ENCODE results near the gene FMOD. TPM values are rescaled to one million over a fixed set of nuclear protein-coding genes. Genes with fewer than 3 reads are reported as not detected.

FMOD gene
- total RNA-seq, 1 experiment from 2014 or later: 0.69 TPM

DNA sequence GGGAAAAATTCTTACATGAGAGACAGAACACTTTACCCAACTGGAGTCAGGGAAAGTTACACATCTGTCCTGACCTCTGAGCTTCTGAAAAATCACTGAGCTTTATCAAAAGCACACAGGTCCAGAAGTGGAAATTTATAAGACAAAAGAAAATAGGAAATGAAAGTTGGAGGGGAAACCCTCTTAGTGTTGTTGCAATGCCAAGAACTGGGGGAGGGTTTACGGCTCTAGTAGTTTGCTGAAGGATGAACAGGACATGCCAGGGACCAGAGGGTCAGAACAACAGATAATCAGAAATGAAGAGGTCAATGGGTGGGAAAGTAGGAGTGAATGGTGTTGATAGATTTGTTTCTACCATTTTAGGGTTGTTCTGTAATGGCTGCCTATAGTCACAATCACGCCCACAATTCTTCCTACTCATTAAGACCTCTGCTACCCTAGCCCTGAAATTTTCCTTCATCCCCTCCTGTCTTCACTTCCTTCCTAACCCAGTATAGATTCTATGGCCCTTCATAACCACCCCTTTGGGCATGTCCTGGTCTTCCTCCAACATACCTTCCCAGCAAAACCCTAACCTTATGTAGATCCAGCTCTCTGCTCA is 30.3 kb upstream of the FMOD start:
- Histone ChIP-seq H3K27ac (ENCODE audit: low read depth, low read length, poor library complexity, severe bottlenecking) (no peak overlapping the region), H3K4me3 (ENCODE audit: low read depth, low read length, poor library complexity, severe bottlenecking) (no peak overlapping the region), H3K36me3 (ENCODE audit: insufficient read depth, low read length, poor library complexity, severe bottlenecking) (no peaks in the 10 kb centered on the region), H3K4me1 (ENCODE audit: insufficient read depth, low read length, poor library complexity, severe bottlenecking) (no peaks in the 10 kb centered on the region), H3K27me3 (replicated peaks; ENCODE audit: insufficient read depth, low read depth, low read length, poor library complexity) (no peaks in the 10 kb centered on the region), H3K9me3 (ENCODE audit: low read depth, low read length, poor library complexity, severe bottlenecking) (no peaks in the 10 kb centered on the region)
- BruUV-seq (replicated peaks): no TSS peak
- DNase-seq (ENCODE audit: low spot score): no peak
- ChIA-PET POLR2A (ENCODE audit: low non-redundant PET) (no interaction called here), CTCF (no interaction called here)
- intact Hi-C loops (cut with micrococcal nuclease; ENCODE audit: unreplicated experiment): no loop called here
- TF ChIP-seq EZH2 (IDR thresholded peaks at IDR 0.05; ENCODE audit: borderline replicate concordance, low read depth, low read length, poor library complexity, severe bottlenecking): no peak
- TF ChIP-seq, protein P1, sequence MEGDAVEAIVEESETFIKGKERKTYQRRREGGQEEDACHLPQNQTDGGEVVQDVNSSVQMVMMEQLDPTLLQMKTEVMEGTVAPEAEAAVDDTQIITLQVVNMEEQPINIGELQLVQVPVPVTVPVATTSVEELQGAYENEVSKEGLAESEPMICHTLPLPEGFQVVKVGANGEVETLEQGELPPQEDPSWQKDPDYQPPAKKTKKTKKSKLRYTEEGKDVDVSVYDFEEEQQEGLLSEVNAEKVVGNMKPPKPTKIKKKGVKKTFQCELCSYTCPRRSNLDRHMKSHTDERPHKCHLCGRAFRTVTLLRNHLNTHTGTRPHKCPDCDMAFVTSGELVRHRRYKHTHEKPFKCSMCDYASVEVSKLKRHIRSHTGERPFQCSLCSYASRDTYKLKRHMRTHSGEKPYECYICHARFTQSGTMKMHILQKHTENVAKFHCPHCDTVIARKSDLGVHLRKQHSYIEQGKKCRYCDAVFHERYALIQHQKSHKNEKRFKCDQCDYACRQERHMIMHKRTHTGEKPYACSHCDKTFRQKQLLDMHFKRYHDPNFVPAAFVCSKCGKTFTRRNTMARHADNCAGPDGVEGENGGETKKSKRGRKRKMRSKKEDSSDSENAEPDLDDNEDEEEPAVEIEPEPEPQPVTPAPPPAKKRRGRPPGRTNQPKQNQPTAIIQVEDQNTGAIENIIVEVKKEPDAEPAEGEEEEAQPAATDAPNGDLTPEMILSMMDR (conservative IDR thresholded peaks at IDR 0.05; ENCODE audit: low read depth, low read length): no peak

DNA sequence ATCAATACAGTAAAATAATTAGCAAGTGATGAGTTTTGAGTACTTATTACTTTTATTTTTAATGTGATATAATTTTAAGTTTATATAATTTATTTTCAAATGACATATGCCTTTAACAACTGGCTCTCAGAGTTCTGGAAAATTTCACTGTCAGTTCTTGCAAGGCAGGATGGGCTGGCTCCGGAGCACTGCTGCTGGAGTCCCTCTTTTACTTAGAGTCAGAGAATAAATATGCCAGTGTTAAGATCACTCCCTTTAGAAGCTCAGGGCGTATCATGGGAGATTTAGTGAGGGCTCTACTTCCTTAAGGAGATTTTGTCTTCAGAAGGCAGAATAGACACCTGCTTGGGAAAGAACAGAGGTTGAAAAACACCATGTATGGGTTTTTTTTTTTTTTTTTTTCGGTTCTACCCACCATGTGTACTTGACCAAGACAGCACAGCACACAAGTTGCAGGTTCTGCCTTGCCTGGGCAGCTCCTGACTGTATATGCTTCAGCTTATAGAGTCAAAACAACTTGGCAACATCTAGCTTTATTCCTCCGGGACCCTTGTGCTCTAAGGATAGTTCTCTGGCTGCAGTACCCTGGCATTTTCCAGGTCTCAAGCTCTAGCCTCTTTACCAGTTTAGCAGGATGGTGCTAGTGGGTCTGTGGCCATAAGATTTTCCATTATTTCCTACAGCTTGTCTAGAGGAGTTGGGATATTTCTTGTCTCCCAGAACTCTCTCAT is 29.7 kb upstream of the FMOD start:
- CTCF ChIA-PET: no interaction called here
- no peaks in the 10 kb centered on the region for H3K36me3 ChIP-seq (ENCODE audit: insufficient read depth, low read length, poor library complexity, severe bottlenecking)
- H3K27ac ChIP-seq (ENCODE audit: low read depth, low read length, poor library complexity, severe bottlenecking): no peak overlapping the region
- TF ChIP-seq EZH2 (IDR thresholded peaks at IDR 0.05; ENCODE audit: borderline replicate concordance, low read depth, low read length, poor library complexity, severe bottlenecking): no peak
- TF ChIP-seq, protein P1 (conservative IDR thresholded peaks at IDR 0.05; ENCODE audit: low read depth, low read length): no peak
- no peaks in the 10 kb centered on the region for H3K9me3 ChIP-seq (ENCODE audit: low read depth, low read length, poor library complexity, severe bottlenecking)
- no peaks in the 10 kb centered on the region for H3K4me1 ChIP-seq (ENCODE audit: insufficient read depth, low read length, poor library complexity, severe bottlenecking)
- no peaks in the 10 kb centered on the region for H3K27me3 ChIP-seq (replicated peaks; ENCODE audit: insufficient read depth, low read depth, low read length, poor library complexity)
- POLR2A ChIA-PET (ENCODE audit: low non-redundant PET): no interaction called here
- intact Hi-C loops (cut with micrococcal nuclease; ENCODE audit: unreplicated experiment): no loop called here
- no TSS peak for BruUV-seq (replicated peaks)
- H3K4me3 ChIP-seq (ENCODE audit: low read depth, low read length, poor library complexity, severe bottlenecking): no peak overlapping the region
- no peak for DNase-seq (ENCODE audit: low spot score)

DNA sequence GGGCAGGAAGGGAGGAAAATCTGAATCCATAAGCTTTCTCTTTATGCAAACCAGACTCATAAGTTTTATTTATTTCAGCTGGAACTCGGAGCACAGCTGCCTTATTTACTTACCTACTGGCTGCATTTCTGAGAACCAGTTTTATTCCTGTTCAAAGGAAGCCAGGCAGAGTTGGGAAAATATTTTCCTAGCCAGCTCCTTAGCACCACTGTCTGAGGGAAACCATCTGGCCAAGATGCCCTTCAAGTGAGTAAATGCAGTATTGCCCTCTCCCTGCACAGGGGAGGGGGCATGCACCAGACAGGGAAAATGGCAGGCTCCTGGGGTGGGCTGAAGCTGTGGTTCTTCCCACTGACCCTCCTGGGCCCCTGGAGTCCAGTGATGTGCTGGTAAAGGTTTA is 28.9 kb upstream of the FMOD start:
- H3K36me3 ChIP-seq (ENCODE audit: insufficient read depth, low read length, poor library complexity, severe bottlenecking): no peaks in the 10 kb centered on the region
- BruUV-seq (replicated peaks): no TSS peak
- intact Hi-C loops (cut with micrococcal nuclease; ENCODE audit: unreplicated experiment): no loop called here
- CTCF ChIA-PET: no interaction called here
- POLR2A ChIA-PET (ENCODE audit: low non-redundant PET): no interaction called here
- no peak for DNase-seq (ENCODE audit: low spot score)
- TF ChIP-seq, protein P1 (conservative IDR thresholded peaks at IDR 0.05; ENCODE audit: low read depth, low read length): no peak
- no peak for TF ChIP-seq EZH2 (IDR thresholded peaks at IDR 0.05; ENCODE audit: borderline replicate concordance, low read depth, low read length, poor library complexity, severe bottlenecking)
- no peaks in the 10 kb centered on the region for H3K4me1 ChIP-seq (ENCODE audit: insufficient read depth, low read length, poor library complexity, severe bottlenecking)
- H3K9me3 ChIP-seq (ENCODE audit: low read depth, low read length, poor library complexity, severe bottlenecking): no peaks in the 10 kb centered on the region
- H3K4me3 ChIP-seq (ENCODE audit: low read depth, low read length, poor library complexity, severe bottlenecking): no peak overlapping the region
- no peak overlapping the region for H3K27ac ChIP-seq (ENCODE audit: low read depth, low read length, poor library complexity, severe bottlenecking)
- no peaks in the 10 kb centered on the region for H3K27me3 ChIP-seq (replicated peaks; ENCODE audit: insufficient read depth, low read depth, low read length, poor library complexity)

All from A673 (cell line).